ENCODE measurements around the gene TMEM273.

Gene TMEM273

DNA sequence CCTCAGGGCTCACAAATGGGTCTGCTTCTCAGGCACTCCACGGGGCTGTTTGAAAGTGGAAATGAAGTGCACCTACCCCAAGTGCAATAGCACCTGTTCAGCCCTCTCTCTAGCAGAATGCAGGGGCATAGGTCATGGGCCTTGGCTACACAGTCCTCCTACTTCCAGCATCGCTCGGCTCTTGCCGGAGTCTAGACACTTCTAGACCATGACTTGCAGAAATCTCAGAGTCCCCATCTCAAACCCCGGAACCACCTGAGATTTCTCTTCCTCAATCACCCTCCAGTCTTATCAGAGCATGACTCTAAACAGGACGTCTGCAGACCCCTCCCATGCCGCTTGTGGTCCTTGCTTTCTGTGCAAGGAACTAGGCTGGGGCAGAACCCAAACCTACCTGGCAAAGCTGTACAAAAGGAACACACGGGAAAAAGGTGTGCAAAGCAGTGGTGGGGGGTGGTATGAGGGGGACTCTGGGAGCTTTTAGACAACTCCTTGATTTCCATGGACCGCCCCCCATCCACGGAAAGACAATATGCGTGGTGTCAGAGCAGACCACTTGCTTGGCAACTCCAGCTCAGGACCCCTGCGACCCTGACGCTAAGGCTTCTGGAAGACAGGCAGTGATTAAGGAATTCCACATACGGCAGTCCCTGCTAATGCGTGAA lies 13.8 kb downstream of the TMEM273 start:
- H3K27me3 ChIP-seq (ENCODE audit: low read depth, low read length): no peaks in the 10 kb centered on the region
- peaks cover 0 to 3% of the 10 kb centered on the region in 2 donors for H3K4me1 ChIP-seq (ENCODE audit: control insufficient read depth in 1 of 2, insufficient read depth in 2 of 2, low read length in 2 of 2)
- H3K36me3 ChIP-seq (ENCODE audit: control insufficient read depth in 1 of 2, insufficient read depth in 2 of 2, low read length in 2 of 2): no peaks in the 10 kb centered on the region
- H3K27ac ChIP-seq (ENCODE audit: low read length): no peak overlapping the region
- no peak overlapping the region for H3K4me3 ChIP-seq (ENCODE audit: low read depth in 1 of 2, low read length in 2 of 2)
- no peaks in the 10 kb centered on the region for H3K9me3 ChIP-seq (ENCODE audit: control insufficient read depth in 1 of 2, low read length in 2 of 2)

DNA sequence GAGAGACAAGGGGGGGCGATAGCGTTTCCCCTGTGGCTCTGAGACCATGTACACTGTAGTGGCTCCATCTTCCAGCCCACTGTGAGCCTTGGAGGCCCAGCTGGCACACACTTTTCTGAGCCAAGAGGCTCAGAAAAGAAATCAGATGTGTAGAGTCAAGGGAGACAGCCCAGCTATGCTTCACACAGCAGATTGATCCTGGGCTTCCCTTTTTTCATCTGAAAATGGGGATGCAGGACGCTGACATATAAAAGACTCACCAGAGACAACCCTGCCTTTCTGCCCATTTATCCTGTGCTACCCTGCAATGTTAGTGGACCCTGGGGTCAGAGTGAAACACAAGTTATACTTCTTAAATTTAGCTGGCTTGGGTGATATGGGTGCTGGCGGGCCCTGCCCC lies 14.3 kb downstream of the TMEM273 start:
- no peak overlapping the region for H3K27ac ChIP-seq (ENCODE audit: low read length)
- no peaks in the 10 kb centered on the region for H3K9me3 ChIP-seq (ENCODE audit: control insufficient read depth in 1 of 2, low read length in 2 of 2)
- no peaks in the 10 kb centered on the region for H3K27me3 ChIP-seq (ENCODE audit: low read depth, low read length)
- no peaks in the 10 kb centered on the region for H3K36me3 ChIP-seq (ENCODE audit: control insufficient read depth in 1 of 2, insufficient read depth in 2 of 2, low read length in 2 of 2)
- peaks cover 0 to 3% of the 10 kb centered on the region in 2 donors for H3K4me1 ChIP-seq (ENCODE audit: control insufficient read depth in 1 of 2, insufficient read depth in 2 of 2, low read length in 2 of 2)
- H3K4me3 ChIP-seq (ENCODE audit: low read depth in 1 of 2, low read length in 2 of 2): no peak overlapping the region

DNA sequence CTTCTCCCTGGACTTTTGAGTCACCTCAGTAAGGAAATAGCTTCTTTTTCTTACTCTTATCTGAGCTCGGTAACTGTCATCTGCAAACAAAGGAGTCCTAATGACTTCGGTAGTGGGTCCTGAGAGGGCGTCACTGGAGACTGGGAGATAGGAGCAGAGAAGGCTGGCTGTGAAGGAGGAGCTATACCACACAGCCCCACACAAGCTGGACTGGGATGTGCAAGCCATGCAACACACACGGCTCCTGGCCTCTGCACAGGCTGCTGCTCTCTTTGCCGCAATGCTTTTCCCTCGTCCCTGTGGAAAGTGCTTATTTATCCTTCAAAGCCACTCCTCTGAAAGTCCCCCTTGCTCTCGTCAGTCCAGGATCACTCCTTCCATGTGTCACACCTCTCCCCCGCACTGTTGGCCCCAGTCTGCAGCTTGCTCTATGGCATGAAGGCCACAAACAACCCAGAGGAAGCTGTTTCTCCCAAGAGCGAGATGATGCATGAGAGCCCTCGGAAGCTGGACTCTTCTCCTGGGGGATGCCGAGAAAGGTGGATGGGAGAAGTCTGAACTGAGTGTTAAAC lies 14.9 kb downstream of the TMEM273 start:
- H3K36me3 ChIP-seq (ENCODE audit: control insufficient read depth in 1 of 2, insufficient read depth in 2 of 2, low read length in 2 of 2): no peaks in the 10 kb centered on the region
- no peak overlapping the region for H3K4me3 ChIP-seq (ENCODE audit: low read depth in 1 of 2, low read length in 2 of 2)
- no peaks in the 10 kb centered on the region for H3K9me3 ChIP-seq (ENCODE audit: control insufficient read depth in 1 of 2, low read length in 2 of 2)
- H3K4me1 ChIP-seq (ENCODE audit: control insufficient read depth in 1 of 2, insufficient read depth in 2 of 2, low read length in 2 of 2): peaks cover 0 to 3% of the 10 kb centered on the region in 2 donors
- no peaks in the 10 kb centered on the region for H3K27me3 ChIP-seq (ENCODE audit: low read depth, low read length)
- no peak overlapping the region for H3K27ac ChIP-seq (ENCODE audit: low read length)

DNA sequence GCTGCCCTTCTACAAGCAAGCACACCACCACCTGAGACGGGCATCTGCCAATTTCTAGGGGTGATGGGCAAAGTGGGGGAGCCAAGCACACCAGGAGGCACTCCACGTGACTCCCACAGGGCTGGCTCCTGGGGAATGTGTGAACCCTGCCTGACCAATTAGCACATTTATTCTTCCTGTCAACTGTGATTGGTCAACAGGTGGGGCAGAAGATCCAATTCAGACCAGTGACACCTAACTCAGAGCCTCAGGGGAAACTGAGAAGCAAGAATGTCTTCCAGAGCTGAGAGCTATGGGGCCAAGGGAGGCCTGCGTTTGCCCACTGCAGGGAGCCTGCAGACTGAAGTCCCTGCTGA lies 15.4 kb downstream of the TMEM273 start:
- Histone ChIP-seq H3K4me3 (ENCODE audit: low read depth in 1 of 2, low read length in 2 of 2) (no peak overlapping the region), H3K36me3 (ENCODE audit: control insufficient read depth in 1 of 2, insufficient read depth in 2 of 2, low read length in 2 of 2) (no peaks in the 10 kb centered on the region), H3K9me3 (ENCODE audit: control insufficient read depth in 1 of 2, low read length in 2 of 2) (no peaks in the 10 kb centered on the region), H3K27ac (ENCODE audit: low read length) (no peak overlapping the region), H3K27me3 (ENCODE audit: low read depth, low read length) (no peaks in the 10 kb centered on the region), H3K4me1 (ENCODE audit: control insufficient read depth in 1 of 2, insufficient read depth in 2 of 2, low read length in 2 of 2) (peaks cover 0 to 3% of the 10 kb centered on the region in 2 donors)

DNA sequence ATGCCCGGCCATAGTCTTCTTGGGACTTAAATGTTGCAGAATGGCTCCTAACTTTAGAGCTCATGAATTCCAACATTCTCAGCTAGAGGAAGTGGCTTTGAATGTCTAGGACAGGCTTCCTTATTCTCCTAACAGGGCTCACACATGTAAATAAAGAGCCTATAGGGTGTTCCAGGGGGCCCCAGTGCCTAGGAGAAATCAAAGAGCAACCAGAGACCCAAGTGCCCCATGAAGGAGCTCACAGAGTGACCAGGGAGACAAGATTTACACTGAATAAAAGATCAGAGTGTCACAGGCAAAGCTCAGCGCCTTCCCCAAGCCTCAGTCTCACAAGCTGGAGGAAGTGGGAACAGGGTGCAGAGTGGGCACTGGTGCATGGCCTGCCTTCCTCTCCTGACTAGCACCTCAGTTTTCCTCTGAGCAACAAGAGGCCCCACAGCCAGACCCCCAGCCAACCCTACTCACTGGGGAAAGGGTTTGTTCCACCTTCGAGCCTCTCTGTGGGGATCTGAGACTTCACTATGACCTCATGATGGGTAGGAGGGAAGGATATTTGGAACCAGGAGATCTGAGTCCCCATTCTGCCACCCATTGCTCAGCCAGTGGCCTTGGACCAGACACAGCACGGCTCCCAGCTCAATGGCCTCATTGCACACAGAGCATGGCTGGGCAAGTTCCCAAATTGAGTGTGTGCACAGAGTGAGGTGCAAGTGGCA lies 16.0 kb downstream of the TMEM273 start:
- H3K36me3 ChIP-seq (ENCODE audit: control insufficient read depth in 1 of 2, insufficient read depth in 2 of 2, low read length in 2 of 2): no peaks in the 10 kb centered on the region
- no peak overlapping the region for H3K4me3 ChIP-seq (ENCODE audit: low read depth in 1 of 2, low read length in 2 of 2)
- H3K27ac ChIP-seq (ENCODE audit: low read length): no peak overlapping the region
- H3K9me3 ChIP-seq (ENCODE audit: control insufficient read depth in 1 of 2, low read length in 2 of 2): no peaks in the 10 kb centered on the region
- H3K27me3 ChIP-seq (ENCODE audit: low read depth, low read length): no peaks in the 10 kb centered on the region
- H3K4me1 ChIP-seq (ENCODE audit: control insufficient read depth in 1 of 2, insufficient read depth in 2 of 2, low read length in 2 of 2): peaks cover 0 to 1% of the 10 kb centered on the region in 2 donors

DNA sequence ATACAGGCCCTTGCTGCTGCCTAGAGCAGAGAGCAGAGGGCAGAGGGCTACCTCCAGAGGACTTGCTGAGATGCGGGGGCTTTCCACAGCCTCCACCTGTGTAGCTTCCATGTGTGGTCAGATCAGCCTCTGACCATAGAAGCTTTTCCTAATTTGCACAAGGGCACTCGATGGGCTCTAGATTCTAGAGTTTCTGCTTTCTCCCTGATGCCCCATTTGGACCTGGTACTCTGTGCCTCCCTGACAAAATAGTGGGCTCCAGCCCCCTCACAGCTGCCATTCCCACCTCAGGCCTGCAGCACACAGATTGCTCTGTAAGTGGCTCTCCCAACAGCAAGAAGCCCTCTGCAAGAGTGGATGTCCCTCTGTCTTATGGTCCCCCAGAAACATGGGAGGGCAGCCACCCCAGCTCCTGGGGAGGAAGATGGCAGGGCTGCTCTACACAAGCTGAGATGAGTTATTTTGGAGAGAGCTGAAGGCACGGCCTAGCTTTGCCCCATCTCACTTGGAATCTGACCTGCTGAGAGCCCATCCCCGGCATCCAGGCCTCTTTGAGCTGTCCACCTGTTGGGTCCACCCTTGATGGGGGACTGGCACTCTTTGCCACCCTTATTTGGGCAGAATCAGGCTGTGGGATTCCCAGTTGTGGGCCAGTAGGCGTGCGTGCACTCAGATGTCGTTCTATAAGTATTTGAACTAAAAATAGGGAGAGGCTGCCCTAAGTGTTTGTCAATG lies 16.7 kb downstream of the TMEM273 start:
- no peaks in the 10 kb centered on the region for H3K9me3 ChIP-seq (ENCODE audit: control insufficient read depth in 1 of 2, low read length in 2 of 2)
- H3K27me3 ChIP-seq (ENCODE audit: low read depth, low read length): no peaks in the 10 kb centered on the region
- no peak overlapping the region for H3K4me3 ChIP-seq (ENCODE audit: low read depth in 1 of 2, low read length in 2 of 2)
- H3K4me1 ChIP-seq (ENCODE audit: control insufficient read depth in 1 of 2, insufficient read depth in 2 of 2, low read length in 2 of 2): no peaks in the 10 kb centered on the region
- H3K36me3 ChIP-seq (ENCODE audit: control insufficient read depth in 1 of 2, insufficient read depth in 2 of 2, low read length in 2 of 2): no peaks in the 10 kb centered on the region
- H3K27ac ChIP-seq (ENCODE audit: low read length): no peak overlapping the region

DNA sequence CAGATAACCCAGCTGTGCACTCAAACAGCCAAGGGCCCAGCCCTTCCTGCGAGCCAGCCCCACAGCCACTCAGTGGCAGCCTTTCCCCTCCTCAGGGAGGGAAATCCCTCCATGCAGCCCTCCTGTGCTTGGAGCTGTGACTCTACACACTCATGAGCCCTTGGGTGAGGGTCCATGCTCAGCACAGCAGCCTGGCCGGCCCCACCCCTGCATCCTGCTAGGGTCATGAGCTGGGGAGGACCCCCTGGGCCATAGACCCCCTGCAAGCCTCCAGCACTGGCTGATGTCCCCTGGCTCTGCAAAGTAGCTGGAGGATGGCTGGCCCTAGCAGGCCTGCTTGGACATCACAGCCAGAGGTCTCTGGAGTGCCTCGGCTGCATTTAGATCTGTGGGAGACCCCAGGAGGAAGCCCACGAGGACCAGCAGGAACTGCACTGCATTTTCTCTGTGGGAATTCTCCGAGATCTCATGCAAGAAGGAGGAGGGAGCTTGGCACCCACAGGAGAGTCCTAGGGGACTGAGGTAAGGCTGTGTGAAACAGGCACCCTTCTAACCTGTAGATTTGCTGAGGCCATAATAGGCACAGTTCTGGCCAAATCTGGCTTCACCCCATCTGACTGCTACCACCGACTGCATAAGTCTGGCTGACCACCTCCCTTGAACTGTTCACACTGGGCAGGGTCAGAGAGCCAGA lies 17.4 kb downstream of the TMEM273 start:
- H3K9me3 ChIP-seq (ENCODE audit: control insufficient read depth in 1 of 2, low read length in 2 of 2): no peaks in the 10 kb centered on the region
- H3K27ac ChIP-seq (ENCODE audit: low read length): no peak overlapping the region
- no peaks in the 10 kb centered on the region for H3K36me3 ChIP-seq (ENCODE audit: control insufficient read depth in 1 of 2, insufficient read depth in 2 of 2, low read length in 2 of 2)
- H3K4me3 ChIP-seq (ENCODE audit: low read depth in 1 of 2, low read length in 2 of 2): no peak overlapping the region
- no peaks in the 10 kb centered on the region for H3K27me3 ChIP-seq (ENCODE audit: low read depth, low read length)
- no peaks in the 10 kb centered on the region for H3K4me1 ChIP-seq (ENCODE audit: control insufficient read depth in 1 of 2, insufficient read depth in 2 of 2, low read length in 2 of 2)

DNA sequence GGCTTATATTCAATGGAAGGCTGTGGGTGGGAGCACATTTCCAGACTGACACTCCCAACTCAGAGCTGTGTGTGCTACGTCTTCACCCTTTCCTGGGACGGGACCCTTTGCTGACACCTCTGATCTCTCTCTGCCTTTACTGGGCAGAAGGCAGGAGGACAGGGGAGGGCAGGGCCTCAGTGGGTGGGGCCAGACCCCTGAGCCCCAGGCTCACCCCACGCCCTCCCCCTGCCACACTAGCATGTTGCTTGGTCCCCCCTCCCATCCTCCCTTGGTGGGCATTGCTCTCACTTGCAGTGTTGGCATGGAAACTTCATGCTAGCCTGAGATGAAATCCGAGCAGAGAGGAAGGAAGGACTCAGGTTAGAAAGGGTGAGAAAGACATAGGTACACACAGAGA lies 18.4 kb downstream of the TMEM273 start:
- no peak overlapping the region for H3K27ac ChIP-seq (ENCODE audit: low read length)
- no peaks in the 10 kb centered on the region for H3K4me1 ChIP-seq (ENCODE audit: control insufficient read depth in 1 of 2, insufficient read depth in 2 of 2, low read length in 2 of 2)
- H3K36me3 ChIP-seq (ENCODE audit: control insufficient read depth in 1 of 2, insufficient read depth in 2 of 2, low read length in 2 of 2): no peaks in the 10 kb centered on the region
- H3K27me3 ChIP-seq (ENCODE audit: low read depth, low read length): no peaks in the 10 kb centered on the region
- no peak overlapping the region for H3K4me3 ChIP-seq (ENCODE audit: low read depth in 1 of 2, low read length in 2 of 2)
- no peaks in the 10 kb centered on the region for H3K9me3 ChIP-seq (ENCODE audit: control insufficient read depth in 1 of 2, low read length in 2 of 2)

DNA sequence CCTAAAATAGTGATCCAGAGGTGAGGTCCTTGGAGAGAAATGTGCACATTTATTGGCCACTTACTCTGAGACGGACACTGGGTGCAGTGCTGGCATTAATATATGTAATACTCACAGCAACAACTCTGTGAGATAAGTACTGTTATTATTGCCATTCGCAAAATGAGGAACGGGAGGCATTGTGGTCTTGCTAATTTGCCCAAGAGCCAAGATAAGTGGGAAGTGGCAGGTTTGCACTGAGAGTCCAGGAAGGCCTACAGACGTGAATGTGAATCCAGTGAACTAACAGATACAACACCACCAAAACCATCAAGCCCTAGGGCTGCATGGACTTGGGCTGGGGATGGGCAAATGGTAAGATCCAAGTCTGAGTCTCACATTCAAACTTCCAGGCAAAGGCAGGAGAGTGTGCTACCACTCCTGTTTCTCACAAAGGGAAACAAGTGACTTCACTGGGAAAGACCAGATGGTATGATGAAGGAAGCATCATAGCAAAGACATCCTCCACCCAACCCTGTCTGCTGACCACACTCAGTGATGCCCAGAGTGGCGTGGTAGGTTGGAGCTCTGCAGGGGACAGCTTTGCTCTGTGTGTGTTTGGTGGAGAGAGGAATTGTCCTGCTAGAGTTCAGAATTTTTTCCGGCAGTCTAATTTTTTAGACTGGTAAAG lies 19.2 kb downstream of the TMEM273 start:
- Histone ChIP-seq H3K9me3 (ENCODE audit: control insufficient read depth in 1 of 2, low read length in 2 of 2) (no peaks in the 10 kb centered on the region), H3K4me1 (ENCODE audit: control insufficient read depth in 1 of 2, insufficient read depth in 2 of 2, low read length in 2 of 2) (no peaks in the 10 kb centered on the region), H3K27ac (ENCODE audit: low read length) (no peak overlapping the region), H3K36me3 (ENCODE audit: control insufficient read depth in 1 of 2, insufficient read depth in 2 of 2, low read length in 2 of 2) (no peaks in the 10 kb centered on the region), H3K27me3 (ENCODE audit: low read depth, low read length) (no peaks in the 10 kb centered on the region), H3K4me3 (ENCODE audit: low read depth in 1 of 2, low read length in 2 of 2) (no peak overlapping the region)

DNA sequence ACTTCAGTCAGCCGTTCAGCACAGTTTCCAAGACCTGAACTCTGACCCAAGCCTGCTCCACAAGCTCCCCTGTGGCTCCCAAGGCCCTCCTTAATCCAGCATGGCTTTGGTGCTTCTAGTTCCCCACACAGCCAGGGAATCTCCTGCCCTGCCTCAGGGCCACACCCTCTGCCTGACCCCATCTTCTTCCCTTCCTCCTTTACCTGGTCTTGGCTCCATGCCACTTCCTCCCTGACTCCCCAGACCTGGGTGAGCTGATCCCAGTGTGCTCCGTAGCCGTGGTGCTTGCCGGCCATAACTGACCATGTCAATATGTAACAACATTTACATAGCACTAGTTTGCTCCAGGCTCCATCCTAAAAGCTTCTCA lies 20.0 kb downstream of the TMEM273 start:
- no peaks in the 10 kb centered on the region for H3K9me3 ChIP-seq (ENCODE audit: control insufficient read depth in 1 of 2, low read length in 2 of 2)
- H3K4me3 ChIP-seq (ENCODE audit: low read depth in 1 of 2, low read length in 2 of 2): no peak overlapping the region
- H3K27me3 ChIP-seq (ENCODE audit: low read depth, low read length): no peaks in the 10 kb centered on the region
- no peaks in the 10 kb centered on the region for H3K36me3 ChIP-seq (ENCODE audit: control insufficient read depth in 1 of 2, insufficient read depth in 2 of 2, low read length in 2 of 2)
- no peaks in the 10 kb centered on the region for H3K4me1 ChIP-seq (ENCODE audit: control insufficient read depth in 1 of 2, insufficient read depth in 2 of 2, low read length in 2 of 2)
- H3K27ac ChIP-seq (ENCODE audit: low read length): no peak overlapping the region
